Measurements from ENCODE around the gene BBIP1. TPM values are rescaled to one million over a fixed set of nuclear protein-coding genes. Genes with fewer than 3 reads are reported as not detected.

The BBIP1 gene
- total RNA-seq, 1 donor from 2014 or later: 23.6 TPM

DNA sequence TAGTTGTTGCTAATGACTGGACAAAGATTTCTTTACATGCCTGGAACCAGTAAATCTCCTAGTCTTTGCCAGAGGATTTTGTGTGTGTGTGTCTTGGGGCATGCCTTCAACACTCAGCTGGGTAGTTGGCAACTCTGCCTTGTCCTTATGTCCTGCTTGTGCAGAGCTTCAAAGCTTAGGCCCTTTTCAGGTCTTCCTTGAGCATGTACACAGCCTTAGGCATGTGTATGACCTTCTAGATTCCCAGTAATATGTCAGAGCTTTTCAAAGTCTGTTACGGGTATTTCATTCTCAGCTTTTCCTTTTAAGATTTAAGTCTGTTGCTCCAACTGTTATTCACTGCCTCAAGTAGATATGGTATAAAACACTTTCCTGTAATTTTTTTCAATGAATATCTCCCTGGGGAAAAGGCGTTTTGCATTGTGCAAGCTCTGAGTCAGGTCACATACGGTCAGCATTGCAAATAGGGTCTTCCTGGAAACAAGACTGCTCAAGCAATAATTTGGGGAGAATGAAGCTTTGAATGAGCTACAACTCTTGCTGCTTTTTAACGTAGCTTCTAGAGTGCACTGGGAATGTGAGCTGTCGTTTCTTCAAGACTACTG is 25.9 kb upstream of the BBIP1 start:
- H3K27ac Mint-ChIP-seq (ENCODE audit: unreplicated experiment): no peak overlapping the region
- DNase-seq (ENCODE audit: low spot score): no peak
- H3K36me3 Mint-ChIP-seq (ENCODE audit: low read depth, unreplicated experiment): peaks cover 3% of the 10 kb centered on the region
- no peaks in the 10 kb centered on the region for H3K9me3 Mint-ChIP-seq (ENCODE audit: unreplicated experiment)
- peaks cover 3% of the 10 kb centered on the region for H3K4me1 Mint-ChIP-seq (ENCODE audit: unreplicated experiment)
- no peak overlapping the region for H3K4me3 Mint-ChIP-seq (ENCODE audit: unreplicated experiment)
- TF ChIP-seq, protein P1, sequence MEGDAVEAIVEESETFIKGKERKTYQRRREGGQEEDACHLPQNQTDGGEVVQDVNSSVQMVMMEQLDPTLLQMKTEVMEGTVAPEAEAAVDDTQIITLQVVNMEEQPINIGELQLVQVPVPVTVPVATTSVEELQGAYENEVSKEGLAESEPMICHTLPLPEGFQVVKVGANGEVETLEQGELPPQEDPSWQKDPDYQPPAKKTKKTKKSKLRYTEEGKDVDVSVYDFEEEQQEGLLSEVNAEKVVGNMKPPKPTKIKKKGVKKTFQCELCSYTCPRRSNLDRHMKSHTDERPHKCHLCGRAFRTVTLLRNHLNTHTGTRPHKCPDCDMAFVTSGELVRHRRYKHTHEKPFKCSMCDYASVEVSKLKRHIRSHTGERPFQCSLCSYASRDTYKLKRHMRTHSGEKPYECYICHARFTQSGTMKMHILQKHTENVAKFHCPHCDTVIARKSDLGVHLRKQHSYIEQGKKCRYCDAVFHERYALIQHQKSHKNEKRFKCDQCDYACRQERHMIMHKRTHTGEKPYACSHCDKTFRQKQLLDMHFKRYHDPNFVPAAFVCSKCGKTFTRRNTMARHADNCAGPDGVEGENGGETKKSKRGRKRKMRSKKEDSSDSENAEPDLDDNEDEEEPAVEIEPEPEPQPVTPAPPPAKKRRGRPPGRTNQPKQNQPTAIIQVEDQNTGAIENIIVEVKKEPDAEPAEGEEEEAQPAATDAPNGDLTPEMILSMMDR (IDR thresholded peaks at IDR 0.05; ENCODE audit: unreplicated experiment): no peak
- H3K27me3 Mint-ChIP-seq (ENCODE audit: unreplicated experiment): no peaks in the 10 kb centered on the region

DNA sequence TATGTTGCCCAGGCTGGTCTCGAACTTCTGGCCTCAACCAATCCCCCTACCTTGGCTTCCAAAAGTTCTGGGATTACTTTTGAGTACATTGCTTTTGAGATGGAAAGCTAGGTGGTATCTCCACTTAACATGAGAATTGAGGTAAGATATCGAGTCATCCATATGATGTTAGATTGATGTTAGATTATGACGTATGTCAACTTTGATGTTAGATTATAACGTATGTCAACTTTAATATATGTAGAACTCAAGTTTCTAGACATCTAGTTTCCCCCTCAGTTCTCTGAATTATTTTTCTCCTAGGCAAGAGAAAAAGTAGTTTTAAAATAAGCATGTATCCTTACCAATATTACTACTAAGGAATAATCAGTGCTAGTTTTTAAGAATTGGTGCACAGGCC is 20.4 kb upstream of the BBIP1 start:
- Mint-ChIP-seq H3K4me1 (ENCODE audit: unreplicated experiment) (no peaks in the 10 kb centered on the region), H3K4me3 (ENCODE audit: unreplicated experiment) (no peak overlapping the region), H3K27ac (ENCODE audit: unreplicated experiment) (no peak overlapping the region), H3K9me3 (ENCODE audit: unreplicated experiment) (no peaks in the 10 kb centered on the region), H3K36me3 (ENCODE audit: low read depth, unreplicated experiment) (peaks cover 3% of the 10 kb centered on the region), H3K27me3 (ENCODE audit: unreplicated experiment) (no peaks in the 10 kb centered on the region)
- TF ChIP-seq, protein P1 (IDR thresholded peaks at IDR 0.05; ENCODE audit: unreplicated experiment): no peak
- no peak for DNase-seq (ENCODE audit: low spot score)

DNA sequence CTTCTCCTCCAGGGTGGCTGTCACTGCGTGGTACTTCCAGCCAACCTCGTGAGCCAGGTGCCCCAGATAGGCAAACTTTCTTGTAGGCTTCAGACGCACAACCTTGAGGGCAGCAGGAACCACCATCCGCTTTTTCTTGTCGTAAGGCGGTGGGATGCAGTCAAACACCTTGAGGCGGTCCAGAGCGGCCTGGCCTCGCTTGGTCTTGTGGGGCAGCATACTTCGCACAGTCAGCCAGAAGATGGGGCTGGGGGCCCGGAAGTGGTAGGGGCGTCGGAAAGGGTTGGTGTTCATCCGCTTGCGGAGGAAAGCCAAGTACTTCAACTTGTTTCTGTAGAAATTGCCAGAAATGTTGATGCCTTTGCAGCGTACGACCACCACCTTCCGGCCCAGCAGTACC is 17.8 kb upstream of the BBIP1 start:
- Mint-ChIP-seq H3K4me3 (ENCODE audit: unreplicated experiment) (no peak overlapping the region), H3K36me3 (ENCODE audit: low read depth, unreplicated experiment) (peaks cover 3% of the 10 kb centered on the region), H3K9me3 (ENCODE audit: unreplicated experiment) (no peaks in the 10 kb centered on the region), H3K27ac (ENCODE audit: unreplicated experiment) (no peak overlapping the region), H3K4me1 (ENCODE audit: unreplicated experiment) (no peaks in the 10 kb centered on the region), H3K27me3 (ENCODE audit: unreplicated experiment) (no peaks in the 10 kb centered on the region)
- DNase-seq (ENCODE audit: low spot score): no peak
- TF ChIP-seq, protein P1 (IDR thresholded peaks at IDR 0.05; ENCODE audit: unreplicated experiment): no peak

DNA sequence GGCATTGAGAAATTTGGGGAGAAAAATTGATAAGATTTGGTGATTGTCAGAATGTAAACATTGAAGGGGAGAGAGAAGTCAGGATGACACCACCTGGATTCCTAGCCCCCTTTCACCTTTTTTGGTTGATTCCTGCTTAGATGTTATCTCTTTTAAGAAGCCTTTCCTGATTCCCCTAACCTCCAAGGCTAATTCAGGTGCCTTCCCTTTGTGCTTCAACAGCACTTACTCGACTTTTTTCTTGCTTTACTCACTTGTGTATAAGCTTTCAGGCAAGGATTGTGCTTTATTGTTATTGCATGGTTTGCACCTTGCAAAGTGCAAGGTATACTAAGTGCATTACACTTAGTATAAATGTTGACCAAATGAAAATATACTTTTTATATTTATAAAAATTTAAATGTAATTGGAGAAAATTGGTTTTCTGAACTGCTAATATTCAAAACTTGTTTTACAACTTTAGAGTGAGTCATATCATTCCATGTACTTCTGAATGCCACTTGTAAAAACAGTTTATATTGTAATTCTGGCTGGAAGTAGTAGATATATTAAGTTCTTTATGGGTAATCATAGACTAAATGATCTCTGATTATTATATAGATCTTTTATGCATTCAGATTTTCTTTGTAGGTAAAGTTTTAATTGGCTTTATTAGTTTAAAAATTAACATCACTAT is 13.7 kb upstream of the BBIP1 start:
- Mint-ChIP-seq H3K27me3 (ENCODE audit: unreplicated experiment) (no peaks in the 10 kb centered on the region), H3K4me1 (ENCODE audit: unreplicated experiment) (no peaks in the 10 kb centered on the region), H3K36me3 (ENCODE audit: low read depth, unreplicated experiment) (no peaks in the 10 kb centered on the region), H3K4me3 (ENCODE audit: unreplicated experiment) (no peak overlapping the region), H3K9me3 (ENCODE audit: unreplicated experiment) (no peaks in the 10 kb centered on the region), H3K27ac (ENCODE audit: unreplicated experiment) (no peak overlapping the region)
- no peak for DNase-seq (ENCODE audit: low spot score)
- TF ChIP-seq, protein P1 (IDR thresholded peaks at IDR 0.05; ENCODE audit: unreplicated experiment): no peak

DNA sequence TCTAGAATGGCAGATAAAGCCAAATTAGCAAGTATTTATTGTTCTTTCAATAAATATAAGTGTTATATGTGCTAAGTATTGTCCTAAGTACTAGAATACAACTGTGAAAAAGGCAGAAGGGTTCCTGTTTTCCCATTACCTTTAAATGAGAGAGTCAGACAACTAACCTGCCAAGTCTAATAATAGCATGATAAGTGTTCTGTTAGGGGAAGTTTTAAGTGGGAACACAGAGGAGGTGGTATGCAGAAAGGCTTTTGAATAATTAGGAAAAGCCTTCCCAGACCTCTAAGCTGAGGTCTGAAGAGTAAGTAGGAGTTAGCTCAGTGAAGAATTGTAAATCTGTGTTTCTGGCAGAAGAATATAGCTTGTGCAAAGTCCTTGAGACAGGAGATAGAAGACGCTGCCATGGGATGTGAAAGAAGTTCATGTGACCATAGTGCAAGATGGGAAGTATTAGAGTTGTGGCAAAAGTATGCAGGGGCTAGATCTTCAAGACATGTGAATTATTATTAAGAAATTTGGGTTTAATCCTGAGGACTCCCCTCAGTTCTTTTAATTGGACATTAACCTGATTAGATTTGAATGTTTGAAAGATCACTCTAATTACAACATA is 12.9 kb upstream of the BBIP1 start:
- TF ChIP-seq, protein P1 (IDR thresholded peaks at IDR 0.05; ENCODE audit: unreplicated experiment): no peak
- H3K36me3 Mint-ChIP-seq (ENCODE audit: low read depth, unreplicated experiment): no peaks in the 10 kb centered on the region
- DNase-seq (ENCODE audit: low spot score): no peak
- H3K4me1 Mint-ChIP-seq (ENCODE audit: unreplicated experiment): no peaks in the 10 kb centered on the region
- no peaks in the 10 kb centered on the region for H3K27me3 Mint-ChIP-seq (ENCODE audit: unreplicated experiment)
- H3K27ac Mint-ChIP-seq (ENCODE audit: unreplicated experiment): no peak overlapping the region
- H3K4me3 Mint-ChIP-seq (ENCODE audit: unreplicated experiment): no peak overlapping the region
- no peaks in the 10 kb centered on the region for H3K9me3 Mint-ChIP-seq (ENCODE audit: unreplicated experiment)

Measured in endothelial cell (in vitro differentiated cells).